GM21717 (cell line): ENCODE results near the gene LRRIQ1.

Experiments used
- ATAC-seq: cut with Tn5 transposase; IDR thresholded peaks from one replicate; pipeline ENCODE4 v1.9.1; 2021; ENCODE audit warnings: mild to moderate bottlenecking, moderate library complexity; ENCODE audit not compliant: unreplicated experiment

The LRRIQ1 gene

DNA sequence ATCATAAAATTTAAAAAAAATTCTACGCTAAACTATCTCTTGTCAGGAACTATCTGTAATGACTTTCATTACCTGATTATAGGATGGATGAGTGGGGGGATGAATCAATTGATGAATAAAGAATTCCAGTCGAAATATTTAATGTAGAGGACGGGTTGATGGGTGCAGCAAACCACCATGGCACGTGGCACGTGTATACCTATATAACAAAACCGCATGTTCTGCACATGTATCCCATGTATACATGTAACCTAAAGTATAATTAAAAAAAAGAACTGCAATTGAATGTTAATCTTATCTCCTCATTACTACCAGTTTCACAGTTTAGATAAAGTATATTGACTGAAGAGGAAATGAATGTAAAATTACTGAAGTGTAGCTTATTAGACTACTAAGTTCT is 23.4 kb downstream of the LRRIQ1 start:
- ATAC-seq, result no peak

DNA sequence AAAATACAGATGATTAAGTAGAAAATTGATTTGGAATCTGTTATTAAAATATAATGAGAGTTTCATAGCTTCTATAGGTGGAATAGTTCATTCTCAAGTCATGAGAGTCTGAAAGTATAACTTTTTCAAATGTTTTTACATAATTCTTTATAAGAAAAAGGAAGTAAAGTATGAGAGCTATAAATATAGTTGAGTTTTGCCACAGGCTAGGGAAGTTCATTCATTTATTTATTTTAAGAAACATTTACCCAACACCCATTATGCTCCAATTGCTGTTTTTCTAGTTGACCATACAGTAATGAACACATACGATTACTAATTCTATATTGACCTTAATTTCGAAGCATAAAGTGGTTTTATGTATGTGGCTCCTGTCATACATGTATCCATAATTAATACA is 24.8 kb downstream of the LRRIQ1 start:
- ATAC-seq, result no peak

DNA sequence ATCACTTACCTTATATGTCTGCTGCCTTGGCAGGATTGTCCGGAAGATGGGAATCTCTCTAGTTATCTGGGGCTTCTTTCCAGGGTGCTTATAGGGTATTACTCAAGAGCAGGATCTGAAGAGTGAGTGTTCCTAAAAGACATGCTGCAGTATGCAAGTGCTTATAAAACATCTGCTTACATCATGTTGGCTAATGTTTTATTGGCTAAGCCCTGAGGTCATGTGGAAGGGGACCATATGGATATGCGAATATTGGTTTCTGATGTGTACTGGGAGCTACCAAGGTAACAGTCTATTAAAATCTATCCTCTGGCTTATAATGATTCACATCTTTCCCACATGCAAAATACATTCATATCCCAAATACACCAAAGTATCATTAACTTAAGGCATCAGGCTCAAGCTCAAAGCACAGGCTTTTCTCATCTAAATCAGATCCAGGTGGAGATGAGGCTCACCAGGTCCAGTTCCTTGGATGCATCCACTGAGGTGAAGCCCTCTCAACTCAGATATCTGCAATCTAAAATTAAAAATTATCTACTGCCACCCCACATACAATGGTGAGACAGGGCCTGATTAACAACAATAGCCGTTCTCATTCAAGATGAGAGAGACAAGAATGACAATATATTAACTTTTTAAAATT is 29.8 kb downstream of the LRRIQ1 start:
- no peak for ATAC-seq

DNA sequence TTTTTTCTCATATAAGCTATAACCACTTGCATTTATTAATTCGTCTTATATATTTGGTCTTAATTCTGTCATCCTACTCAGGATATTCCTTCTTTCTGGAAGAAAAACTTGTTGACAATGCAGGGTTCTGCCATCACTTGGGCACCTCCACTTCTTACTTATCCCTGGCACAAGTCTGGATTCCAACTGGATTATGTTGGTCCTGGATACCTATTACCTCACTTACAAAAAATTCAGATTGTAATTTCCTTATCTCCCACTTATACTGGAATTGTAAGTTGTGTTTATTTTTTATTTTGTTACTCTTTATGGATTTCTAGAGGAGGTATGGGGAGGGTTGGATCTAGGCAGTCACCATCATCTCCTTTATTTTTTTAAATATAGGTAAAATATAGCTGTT is 36.7 kb downstream of the LRRIQ1 start:
- ATAC-seq, result no peak

DNA sequence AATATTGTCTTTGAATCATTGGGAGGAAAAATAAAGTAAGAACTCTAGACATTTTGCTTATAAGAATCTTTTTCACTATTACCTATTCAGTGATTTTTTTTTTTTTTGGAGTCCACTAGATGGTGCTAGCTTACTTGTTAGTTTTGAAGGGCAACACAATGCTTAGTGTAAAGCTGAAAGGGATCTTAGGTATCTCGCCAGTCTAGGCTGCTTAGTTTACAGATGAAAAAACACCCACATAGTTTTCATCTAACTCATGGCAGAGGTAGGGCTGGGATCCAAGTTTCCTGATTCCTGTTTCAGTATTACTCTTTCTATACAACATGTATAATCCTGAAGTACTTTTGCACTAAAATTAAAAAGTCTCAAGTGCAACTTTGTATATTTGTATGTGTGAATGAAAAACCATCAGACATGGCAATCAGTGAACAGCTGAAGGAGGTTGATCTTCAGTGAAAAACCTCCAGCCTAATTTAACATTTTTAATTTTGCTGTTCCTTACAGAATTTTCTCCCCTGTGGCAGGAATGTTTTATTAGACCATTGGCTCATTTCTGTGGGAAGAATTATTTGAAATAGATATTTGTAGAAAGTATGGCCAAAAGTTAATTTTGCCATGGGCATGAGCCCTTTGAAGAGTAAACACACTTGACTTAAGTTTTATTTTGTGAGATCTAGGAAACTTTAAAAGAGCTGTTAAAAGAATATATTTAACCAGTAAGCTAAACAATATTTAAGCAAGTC is 40.7 kb downstream of the LRRIQ1 start:
- peak; percentile 90 for ATAC-seq

DNA sequence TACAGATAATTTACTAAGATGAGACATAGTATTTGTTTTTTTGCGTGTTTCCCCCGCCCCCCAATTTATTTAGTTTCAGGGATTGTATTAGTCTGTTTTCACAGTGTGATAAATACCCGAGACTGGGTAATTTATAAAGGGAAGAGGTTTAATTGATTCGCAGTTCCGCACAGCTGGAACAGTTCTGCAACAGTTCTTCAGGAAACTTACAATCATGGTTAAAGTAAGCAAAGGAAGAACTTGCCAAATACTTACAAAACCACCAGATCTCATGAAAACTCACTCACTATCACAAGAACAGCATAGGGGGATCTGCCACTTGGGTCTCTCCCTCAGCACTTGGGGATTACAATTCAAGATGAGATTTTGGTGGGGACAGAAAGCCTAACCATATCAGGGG is 48.9 kb downstream of the LRRIQ1 start:
- no peak for ATAC-seq

DNA sequence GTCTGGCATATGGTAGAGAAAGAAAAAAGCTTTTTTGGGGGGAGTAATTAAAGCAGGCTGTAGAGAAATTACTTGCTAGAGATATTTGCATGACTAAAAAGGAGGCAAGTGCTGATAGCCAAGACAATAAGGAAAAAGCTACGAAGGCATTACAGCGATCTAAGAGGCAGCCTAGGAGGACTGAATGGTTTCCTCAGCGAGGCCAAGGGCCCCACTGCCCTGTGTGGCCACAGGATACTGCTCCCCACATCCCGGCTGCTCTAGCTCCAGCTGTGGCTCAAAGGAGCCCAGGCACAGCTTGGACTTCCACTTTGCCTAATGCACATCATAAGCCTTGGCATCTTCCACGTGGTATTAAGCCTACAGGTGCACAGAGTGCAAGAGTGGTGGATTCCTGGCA is 53.6 kb downstream of the LRRIQ1 start:
- no peak for ATAC-seq

DNA sequence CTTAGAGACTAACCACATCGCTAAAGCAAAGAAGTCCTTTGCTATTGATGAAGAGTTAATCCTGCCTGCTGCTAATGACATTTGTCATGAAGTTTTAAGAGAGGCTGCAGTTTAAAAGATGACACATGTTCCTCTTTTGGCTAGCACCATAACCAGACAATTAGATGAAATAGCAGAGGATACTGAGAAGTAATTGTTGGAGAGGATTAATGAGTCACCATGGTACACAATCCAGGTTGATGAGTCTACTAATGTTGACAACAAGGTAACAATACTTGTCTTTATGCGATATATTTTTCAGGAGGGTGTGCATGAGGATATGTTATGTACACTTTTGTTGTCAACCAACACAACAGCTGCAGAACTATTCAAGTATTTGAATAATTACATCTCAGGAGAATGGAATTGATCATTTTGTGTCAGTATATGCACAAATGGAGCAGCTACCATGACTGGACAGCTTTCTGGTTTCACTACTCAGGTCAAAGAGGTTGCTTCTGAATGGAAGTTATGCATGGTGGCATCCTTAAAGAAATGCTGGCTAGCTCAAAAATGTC is 56.7 kb downstream of the LRRIQ1 start:
- no peak for ATAC-seq

DNA sequence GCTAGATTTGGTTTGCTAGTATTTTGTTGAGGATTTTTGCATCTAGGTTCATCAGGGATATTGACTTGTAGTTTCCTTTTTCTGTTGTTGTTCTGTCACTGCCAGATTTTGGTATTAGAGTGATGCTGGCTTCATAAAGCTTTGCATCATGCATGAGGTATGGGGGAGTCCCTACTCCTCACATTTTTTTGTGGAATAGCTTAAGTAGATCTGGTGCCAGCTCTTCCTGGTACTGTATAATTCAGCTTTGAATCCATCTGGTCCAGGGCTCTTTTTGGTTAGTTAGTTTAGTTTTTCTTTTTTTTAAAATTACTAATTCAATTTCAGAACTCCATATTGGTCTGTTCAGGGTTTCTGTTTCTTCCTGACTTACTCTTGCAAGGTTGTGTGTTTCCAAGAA is 59.4 kb downstream of the LRRIQ1 start:
- no peak for ATAC-seq

DNA sequence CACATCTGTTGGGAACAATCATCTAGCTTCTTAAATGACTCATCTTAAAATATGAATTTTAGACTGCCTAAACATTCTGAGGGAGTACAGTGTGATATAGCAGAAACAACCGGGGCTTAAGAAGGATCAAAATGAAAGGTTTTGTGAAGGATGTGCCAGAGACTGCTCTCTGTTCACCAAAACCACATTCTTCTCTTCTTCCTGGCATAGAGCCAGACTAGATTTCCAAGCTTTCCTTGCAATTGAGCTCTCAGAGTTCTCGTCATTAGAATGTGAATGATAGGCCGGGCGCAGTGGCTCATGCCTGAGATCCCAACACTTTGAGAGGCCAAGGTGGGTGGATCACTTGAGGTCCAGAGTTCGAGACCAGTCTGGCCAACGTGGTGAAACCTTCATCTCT is 94.5 kb downstream of the LRRIQ1 start:
- no peak for ATAC-seq

DNA sequence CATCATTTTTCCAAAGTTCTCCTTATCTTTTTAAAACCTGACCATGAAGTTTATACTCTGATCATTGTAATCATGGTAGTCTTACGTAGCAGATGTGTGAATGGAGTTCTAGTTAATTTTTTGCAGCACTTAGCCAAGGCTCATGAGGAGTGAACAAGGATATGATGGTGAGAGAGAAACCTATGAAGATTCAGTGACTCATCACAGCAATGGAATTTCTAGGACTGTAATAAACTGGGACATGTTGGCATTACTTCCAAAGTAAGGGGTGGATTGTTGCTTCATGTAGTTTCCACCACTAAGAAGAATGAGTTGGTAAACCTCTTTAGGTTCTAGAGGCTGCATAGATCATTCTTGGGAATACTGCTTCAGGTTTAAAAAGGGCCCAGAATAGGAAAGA is 102.7 kb downstream of the LRRIQ1 start:
- no peak for ATAC-seq

DNA sequence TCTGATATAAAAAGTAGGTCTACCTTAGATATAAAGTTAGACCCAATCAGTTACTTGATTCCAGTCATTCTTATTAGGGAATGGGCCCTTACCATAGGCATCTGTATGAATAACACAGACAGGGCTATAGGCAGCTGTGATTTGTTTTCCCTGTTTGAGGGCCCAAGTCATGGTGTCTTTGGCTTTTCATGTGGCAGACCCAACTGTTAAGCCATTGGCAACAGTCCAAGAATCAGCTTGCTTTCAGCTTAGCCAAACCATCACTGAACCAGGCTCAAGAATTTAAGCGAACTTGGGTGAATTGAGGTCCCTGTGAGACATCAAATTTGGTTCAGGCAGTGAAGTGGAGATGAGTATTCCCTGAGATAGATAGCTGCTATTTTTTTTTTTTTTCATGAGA is 111.2 kb downstream of the LRRIQ1 start:
- no peak for ATAC-seq

DNA sequence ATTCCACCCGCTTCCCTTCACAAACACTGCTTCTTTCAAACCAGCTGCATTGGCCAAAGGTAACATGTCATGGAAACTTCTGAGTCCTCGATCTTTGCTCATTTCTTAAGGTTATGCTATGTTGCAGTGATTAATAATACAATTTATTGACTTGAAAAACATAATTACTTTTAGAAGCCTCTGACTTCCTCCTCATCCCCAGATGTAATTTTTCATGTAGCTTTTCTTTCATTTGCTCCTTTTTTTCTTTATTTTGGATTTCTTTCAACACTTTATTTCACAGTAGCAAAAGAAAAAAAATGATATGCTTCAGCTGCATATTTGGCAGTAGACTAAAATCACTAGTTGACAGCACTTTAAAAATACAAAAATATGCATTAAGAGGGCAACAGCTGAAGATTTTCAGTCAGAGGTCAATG is 116.2 kb downstream of the LRRIQ1 start:
- no peak for ATAC-seq

DNA sequence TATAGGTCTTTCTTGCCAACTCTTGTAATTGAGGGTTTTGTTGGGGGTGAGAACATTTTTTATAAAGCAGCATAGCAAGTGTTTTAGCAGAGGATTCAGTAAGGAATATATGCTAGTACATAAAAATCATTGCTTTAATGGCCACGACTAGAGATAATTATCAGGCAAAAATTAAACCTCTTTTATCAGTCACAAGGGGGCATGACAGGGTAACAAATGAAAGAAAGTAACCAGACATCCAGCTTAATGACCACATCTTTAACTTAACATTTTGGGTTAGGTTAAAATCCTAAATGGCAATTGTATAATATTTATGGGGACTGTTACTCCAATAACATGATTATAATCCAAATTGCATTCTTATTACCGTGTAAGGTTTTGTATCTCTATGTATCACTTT is 119.6 kb downstream of the LRRIQ1 start:
- ATAC-seq, result no peak

DNA sequence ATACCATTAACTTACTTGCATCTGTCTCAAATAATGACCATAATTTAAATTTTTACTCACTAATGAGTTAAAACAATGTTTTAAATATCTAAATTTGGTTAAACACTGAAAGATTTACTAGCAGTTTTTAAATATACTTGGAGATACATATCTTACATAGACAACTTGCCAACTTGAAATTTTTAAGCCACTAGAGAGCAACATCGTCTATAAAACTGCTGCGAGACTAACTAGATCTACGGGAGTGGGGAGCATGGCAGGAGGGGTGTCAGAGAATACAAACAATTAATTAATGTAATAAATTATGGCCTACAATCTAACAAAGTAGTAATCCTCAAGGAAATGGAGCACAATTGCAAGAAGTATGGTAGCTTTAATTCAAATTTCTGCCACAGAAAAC is 120.4 kb downstream of the LRRIQ1 start:
- no peak for ATAC-seq

DNA sequence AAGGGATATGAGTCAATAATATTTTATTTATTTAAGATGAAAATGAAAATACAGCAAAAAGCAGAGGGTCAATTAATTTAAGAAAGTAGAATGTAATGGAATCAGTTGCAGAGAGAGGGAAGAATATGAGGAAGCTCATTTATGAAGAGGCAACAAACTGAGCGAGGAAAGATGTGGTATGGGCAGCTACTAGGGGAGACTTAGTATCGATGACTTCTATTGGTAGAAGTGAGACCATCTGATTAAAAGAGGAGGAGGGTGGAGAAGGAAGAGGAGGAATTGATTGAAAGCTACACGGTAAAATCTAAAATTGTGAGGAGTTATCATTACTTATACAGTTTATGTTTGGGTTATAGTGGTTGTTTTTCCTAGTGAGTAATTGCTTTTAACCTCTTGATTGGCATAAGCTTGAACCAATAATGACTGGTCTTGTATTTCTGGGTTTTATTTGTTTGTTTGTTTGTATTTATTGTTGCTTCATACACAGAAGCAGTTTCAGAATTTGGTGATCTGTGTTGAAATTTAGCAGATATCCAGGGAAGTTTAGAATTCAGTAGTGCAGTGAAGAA is 121.0 kb downstream of the LRRIQ1 start:
- ATAC-seq, result no peak

DNA sequence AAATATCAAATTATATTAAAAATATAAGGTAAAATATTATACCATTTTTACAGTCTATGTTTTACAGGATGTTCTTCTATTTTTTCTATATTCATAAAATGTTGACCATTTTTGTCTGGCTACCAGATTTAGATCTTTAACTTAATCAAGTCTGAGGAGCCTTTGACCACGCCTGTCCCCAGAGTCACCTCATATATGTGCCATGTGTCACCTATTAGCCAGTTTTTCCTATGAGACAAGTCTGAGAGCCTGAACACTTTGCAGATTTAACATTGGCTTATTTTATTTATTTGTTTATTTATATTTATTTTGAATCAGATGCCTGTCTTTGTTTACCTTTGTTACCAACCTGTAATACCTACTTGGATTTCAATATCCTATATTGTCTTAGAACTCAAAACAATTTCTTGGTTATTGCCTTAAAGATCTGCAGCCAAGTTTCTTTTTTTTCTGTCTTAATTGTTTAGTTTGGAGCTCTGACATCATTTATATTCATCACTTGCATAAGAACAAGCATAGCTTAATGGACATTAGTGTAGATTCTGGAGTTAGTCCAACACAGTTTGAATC is 127.7 kb downstream of the LRRIQ1 start:
- no peak for ATAC-seq

DNA sequence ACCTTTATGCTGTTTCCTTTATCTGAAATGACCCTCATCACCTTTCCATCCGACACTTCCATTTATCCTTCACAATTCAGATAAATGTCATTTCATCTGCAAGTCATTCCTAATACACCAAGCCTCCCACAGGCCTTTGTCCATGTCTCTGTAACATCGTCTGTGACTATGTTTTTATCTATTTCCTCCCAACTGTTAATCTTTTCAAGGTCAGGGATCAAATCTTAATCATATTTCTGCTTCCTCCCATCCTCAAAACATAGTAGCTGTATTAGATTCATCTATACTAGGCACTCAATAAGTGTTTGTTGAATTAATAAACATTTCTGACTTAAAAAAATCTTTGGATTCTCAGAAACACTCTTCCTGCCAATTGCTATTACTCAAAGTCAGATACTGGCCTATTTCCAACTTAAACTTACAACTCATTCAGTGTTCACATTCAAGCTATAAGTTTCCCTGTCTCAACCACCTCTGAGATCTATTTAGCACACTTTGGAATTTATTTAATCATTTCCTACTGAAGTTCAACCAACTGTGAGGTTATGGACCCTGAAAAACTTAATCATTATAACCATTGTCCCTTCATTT is 143.6 kb downstream of the LRRIQ1 start:
- ATAC-seq, result no peak

DNA sequence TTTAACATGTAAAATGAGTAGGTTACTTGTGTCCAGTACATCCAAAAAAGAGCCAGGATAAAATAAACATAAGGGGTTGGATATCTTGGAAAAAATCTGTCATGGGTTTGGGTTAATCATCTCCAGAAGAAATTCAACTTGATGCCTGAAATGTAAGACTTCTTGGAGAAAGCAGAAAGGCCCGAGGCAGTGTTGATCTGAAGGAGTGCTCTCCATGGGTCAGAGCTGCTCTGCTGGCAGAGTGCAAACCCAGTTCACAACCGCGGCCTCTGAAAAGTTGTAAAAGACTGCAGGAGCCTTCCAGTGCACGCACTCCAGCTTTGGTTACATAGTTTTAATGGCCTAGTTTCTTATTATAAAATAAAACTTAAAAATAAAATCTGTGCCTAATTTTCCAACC is 146.5 kb downstream of the LRRIQ1 start:
- ATAC-seq, result no peak

DNA sequence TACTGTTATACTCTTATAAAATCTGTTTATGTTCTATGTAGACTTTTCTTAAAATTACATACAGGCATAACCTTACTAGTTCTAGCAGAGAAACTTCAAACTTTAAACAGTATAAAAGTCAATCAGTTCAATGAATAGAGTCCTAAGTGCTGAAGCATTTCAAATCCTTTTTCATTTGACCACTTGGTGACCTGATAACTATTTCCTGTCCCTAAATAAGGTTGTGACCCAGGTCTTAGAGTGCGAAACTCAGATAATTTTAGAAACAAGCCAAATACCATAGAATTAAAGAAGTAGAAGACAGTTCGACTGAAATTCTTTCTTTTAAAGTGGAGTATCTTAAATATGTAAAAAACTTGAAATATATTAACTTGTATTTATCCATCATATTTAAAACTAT is 147.7 kb downstream of the LRRIQ1 start:
- ATAC-seq, result no peak

DNA sequence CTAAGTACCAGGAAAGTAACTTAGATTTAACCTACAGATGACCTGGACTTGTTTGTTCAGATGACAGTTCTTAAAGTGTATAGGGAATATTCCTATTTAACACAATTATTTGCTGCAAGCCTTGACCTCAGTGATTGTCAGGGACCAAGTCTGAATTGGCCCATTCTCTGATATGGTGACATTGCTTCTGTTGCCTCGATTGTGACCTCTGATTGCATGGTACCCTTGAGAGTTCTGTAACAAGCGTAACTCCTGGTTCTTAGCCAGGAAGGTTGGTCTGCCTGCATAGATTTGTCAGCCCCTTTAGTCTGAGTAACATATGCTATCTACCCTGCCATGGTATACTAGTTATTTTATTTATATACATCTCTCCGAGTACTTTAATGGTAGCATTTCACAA is 150.1 kb downstream of the LRRIQ1 start:
- no peak for ATAC-seq
